Fibroblast of the aortic adventitia (primary cell): ENCODE results near the gene AMZ2. TPM values are rescaled to one million over a fixed set of nuclear protein-coding genes. Genes with fewer than 3 reads are reported as not detected.
A peak's percentile ranks its signal among the peaks of the same experiment; 100 is the strongest.
"Not testable (repeated sequence)": the region's sequence is repeated elsewhere in the genome, so short reads cannot be mapped to it uniquely, and the experiment has no call there.

ENCODE experiments used
- DNase-seq: peaks from one replicate; pipeline ENCODE4 v3.0.0-alpha.2; 2010; ENCODE audit warnings: low read depth
- H3K4me3 ChIP-seq: 2 replicates; pipeline ENCODE4 v1.5.1; 2011; ENCODE audit warnings: low read depth, mild to moderate bottlenecking, control low read depth, low read length, moderate library complexity
- total RNA-seq: library from RNA; depleted of rRNA; stranded (reverse); fragments of >200 nt; gene quantifications from 2 replicates; pipeline ENCODE4 v1.2.3, GENCODE V29; 2012; ENCODE audit warnings: low replicate concordance
- TF ChIP-seq, protein P1 (sequence below): IDR thresholded peaks from 2 replicates; pipeline ENCODE4 v1.5.1; 2011; ENCODE audit warnings: mild to moderate bottlenecking, low read length, control low read depth, inconsistent platforms; ENCODE audit not compliant: insufficient read depth

AMZ2 gene
- total RNA-seq, 1 donor: 89.7 TPM

DNA sequence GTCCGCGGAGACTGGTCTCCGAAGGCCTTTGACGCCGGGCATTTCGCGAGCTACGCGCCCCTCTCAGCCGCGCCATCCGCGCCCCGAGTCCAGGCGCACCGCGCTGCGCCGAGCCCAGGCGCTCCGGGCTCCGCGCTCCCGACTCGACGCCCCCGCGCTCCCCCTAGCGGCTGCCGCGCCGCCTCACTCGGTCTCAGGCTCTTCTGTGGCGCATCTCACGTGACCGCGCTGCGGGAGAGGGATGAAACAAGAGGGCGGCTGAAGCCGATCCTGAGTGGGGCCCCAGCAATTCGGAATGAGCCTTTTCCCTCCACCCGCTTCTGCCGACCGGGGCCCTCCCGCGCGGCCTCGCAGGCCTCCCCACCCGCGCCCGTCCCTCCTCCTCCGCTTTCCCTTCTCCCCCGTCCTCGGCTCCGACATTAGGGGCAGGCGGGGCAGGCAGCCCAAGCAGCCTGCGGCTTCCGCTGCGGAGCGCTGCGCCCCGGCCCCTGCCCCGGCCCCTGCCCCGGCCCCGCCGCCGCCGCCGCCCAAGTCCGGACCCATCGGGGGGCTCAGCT is 42.5 kb upstream of the AMZ2 start:
- peak; percentile 82 for DNase-seq

GRCh38 chr17:68205808-68206720 is 41.8 kb upstream of the AMZ2 start:
- peak overlapping the region; percentile 85 for H3K4me3 ChIP-seq
- peak; percentile 20 for DNase-seq
- TF ChIP-seq, protein P1, sequence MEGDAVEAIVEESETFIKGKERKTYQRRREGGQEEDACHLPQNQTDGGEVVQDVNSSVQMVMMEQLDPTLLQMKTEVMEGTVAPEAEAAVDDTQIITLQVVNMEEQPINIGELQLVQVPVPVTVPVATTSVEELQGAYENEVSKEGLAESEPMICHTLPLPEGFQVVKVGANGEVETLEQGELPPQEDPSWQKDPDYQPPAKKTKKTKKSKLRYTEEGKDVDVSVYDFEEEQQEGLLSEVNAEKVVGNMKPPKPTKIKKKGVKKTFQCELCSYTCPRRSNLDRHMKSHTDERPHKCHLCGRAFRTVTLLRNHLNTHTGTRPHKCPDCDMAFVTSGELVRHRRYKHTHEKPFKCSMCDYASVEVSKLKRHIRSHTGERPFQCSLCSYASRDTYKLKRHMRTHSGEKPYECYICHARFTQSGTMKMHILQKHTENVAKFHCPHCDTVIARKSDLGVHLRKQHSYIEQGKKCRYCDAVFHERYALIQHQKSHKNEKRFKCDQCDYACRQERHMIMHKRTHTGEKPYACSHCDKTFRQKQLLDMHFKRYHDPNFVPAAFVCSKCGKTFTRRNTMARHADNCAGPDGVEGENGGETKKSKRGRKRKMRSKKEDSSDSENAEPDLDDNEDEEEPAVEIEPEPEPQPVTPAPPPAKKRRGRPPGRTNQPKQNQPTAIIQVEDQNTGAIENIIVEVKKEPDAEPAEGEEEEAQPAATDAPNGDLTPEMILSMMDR: no peak

More for the DNA sequence above, 42.5 kb upstream of the AMZ2 start:
- peak overlapping the region; percentile 85 for H3K4me3 ChIP-seq
- TF ChIP-seq, protein P1: peak; percentile 77

DNA sequence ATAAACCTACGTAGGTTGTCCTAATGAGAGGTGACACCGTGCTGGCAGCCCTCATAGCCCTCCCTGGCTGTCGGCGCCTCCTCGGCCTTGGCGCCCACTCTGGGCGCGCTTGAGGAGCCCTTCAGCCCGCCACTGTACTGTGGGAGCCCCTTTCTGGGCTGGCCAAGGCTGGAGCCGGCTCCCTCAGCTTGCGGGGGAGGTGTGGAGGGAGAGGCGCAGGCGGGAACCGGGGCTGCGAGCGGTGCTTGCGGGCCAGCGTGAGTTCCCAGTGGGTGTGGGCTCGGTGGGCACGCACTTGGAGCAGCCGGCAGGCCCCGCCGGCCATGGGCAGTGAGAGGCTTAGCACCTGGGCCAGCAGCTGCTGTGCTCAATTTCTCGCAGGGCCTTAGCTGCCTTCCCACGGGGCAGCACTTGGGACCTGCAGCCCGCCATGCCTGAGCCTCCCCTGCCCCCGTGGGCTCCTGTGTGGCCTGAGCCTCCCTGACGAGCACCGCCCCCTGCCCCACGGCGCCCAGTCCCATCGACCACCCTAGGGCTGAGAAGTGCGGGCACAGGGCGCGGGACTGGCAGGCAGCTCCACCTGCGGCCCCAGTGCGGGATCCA is 40.1 kb upstream of the AMZ2 start:
- H3K4me3 ChIP-seq: no peak overlapping the region
- TF ChIP-seq, protein P1: no peak
- no peak for DNase-seq

DNA sequence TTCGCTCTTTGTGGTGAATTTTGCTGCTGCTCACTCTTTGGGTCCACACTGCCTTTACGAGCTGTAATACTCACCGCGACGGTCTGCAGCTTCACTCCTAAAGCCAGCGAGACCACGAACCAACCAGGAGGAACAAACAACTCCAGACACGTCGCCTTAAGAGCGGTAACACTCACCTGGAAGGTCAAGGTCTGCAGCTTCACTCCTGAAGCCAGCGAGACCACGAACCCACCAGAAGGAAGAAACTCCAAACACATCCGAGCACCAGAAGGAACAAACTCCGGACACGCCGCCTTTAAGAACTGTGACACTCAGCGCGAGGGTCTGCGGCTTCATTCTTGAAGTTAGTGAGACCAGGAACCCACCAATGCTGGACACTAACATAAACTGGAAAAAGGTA is 39.2 kb upstream of the AMZ2 start:
- H3K4me3 ChIP-seq, DNase-seq: not testable (repeated sequence)

DNA sequence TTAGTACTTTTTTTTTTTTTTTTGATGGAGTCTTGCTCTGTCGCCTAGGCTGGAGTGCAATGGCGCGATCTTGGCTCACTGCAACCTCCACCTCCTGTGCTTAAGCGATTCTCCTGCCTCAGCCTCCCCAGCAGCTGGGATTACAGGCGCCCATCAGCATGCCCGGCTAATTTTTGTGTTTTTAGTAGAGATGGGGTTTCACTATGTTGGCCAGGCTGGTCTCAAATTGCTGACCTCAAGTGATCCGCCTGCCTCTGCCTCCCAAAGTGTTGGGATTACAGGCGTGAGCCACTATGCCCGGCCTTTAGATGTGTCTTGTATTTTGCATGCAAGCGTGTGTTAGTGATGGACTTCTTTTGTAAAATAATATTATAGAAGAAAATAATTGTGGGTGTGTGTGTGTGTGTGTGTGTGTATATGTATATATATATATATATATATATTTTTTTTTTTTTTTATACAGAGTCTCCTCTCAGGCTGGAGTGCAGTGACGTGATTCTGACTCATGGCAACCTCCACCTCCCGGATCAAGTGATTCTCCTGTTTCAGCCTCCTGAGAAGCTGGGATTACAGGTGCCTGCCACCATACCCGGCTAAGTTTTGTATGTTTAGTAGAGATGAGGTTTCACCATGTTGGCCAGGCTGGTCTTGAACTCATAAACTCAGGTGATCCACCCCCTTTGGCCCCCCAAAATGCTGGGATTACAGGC is 38.5 kb upstream of the AMZ2 start:
- H3K4me3 ChIP-seq, DNase-seq: not testable (repeated sequence)

DNA sequence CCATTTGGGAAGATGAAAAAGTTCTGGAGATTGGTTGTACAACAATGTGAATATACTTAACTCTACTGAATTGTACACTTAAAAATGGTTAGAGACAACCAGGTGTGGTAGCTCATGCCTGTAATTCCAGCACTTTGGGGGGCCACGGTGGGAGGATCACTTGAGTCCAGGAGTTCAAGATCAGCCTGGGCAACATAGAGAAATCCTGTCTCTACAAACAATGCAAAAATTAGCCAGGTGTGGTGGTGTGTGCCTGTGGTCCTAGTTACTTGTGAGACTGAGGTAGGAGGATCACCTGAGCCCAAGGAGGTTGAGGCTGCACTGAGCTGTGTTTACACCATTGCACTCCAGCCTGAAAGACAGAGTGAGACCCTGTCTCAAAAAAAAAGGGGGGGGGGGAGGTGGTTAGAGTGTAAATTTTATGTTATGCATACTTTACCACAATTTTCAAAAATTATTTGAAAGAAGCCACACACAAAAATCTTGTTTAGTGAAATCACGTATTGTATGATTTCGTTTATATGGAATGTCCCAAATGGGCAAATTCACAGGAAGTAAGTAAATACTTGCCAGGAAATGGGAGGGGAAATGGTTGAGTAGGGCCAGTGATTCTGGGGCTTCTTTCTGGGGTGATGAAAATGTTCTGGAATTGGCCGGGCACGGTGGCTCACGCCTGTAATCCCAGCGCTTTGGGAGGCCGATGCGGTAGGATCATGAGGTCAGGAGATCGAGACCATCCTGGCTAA is 37.1 kb upstream of the AMZ2 start:
- DNase-seq: no peak
- H3K4me3 ChIP-seq: no peak overlapping the region
- TF ChIP-seq, protein P1: no peak

- H3K4me3 ChIP-seq, DNase-seq: not testable (repeated sequence)
Measured at GRCh38 chr17:68213428-68214411, 34.1 kb upstream of the AMZ2 start.

GRCh38 chr17:68215453-68215852 is 32.4 kb upstream of the AMZ2 start:
- H3K4me3 ChIP-seq, DNase-seq: not testable (repeated sequence)

- not testable (repeated sequence) for DNase-seq, H3K4me3 ChIP-seq
Measured at GRCh38 chr17:68219429-68219828, 28.4 kb upstream of the AMZ2 start.

DNA sequence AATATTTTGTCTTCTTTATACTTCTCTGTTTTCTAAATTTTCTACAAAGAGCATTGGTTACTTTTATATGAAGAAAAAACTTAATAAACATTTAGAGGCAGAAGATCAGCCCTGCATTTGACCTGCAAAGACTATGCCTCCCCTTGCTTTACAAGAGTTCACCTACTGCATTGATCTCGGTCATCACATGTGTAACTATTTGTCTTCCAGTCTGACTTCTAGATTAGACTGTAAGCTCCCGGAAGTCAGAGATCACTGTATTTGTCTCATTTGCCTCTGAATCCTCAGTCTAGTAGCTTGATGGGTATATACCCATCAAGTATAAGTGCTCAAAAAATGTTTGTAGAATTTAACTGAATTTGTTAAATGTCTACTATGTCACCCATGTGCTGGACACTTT is 27.7 kb upstream of the AMZ2 start:
- not testable (repeated sequence) for H3K4me3 ChIP-seq, DNase-seq

- not testable (repeated sequence) for H3K4me3 ChIP-seq, DNase-seq
Measured at GRCh38 chr17:68220786-68221185, 27.1 kb upstream of the AMZ2 start.
